ENCODE data around the gene CTPS1.

DNA sequence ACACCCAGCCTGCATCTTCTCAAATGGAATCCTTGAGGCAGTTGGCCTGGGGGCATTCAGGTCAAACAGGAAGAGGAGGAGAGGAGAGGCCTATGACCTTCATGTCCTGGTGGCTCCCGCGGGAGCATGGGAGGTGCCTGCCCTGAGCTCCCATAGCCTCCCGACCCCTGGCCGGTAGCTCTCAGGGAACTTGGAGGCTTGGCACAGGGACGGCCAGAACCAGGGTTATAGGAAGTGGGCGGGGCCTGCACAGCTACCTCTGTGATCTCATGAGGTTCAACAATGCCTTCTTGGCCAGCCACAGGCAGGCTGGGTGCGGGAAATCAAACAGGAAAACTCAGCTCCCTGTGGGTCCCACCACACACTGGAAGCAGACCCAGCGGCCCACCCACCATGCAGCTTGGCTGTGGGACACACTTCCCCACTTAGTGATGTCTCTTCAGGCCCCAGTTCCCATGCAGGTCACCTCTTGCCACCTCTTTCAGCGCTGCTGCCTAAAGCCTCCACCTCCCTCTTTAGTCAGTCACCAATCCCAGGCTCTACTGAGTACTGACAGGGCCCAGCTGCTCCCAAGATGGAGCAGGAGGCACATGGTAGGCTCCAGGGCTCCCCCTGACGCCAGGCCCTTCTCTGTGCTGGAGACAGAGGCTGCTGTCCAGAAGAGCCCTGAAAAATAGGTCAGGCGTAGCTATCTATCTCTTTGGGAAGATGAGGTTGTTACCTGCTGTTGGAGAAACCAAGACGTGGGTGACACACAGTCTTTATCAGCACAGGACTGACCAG lies 42.2 kb downstream of the CTPS1 start, which contains the start of gene SLFNL1:
- TF ChIP-seq, protein P1, sequence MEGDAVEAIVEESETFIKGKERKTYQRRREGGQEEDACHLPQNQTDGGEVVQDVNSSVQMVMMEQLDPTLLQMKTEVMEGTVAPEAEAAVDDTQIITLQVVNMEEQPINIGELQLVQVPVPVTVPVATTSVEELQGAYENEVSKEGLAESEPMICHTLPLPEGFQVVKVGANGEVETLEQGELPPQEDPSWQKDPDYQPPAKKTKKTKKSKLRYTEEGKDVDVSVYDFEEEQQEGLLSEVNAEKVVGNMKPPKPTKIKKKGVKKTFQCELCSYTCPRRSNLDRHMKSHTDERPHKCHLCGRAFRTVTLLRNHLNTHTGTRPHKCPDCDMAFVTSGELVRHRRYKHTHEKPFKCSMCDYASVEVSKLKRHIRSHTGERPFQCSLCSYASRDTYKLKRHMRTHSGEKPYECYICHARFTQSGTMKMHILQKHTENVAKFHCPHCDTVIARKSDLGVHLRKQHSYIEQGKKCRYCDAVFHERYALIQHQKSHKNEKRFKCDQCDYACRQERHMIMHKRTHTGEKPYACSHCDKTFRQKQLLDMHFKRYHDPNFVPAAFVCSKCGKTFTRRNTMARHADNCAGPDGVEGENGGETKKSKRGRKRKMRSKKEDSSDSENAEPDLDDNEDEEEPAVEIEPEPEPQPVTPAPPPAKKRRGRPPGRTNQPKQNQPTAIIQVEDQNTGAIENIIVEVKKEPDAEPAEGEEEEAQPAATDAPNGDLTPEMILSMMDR (IDR thresholded peaks at IDR 0.05; ENCODE audit: borderline replicate concordance, extremely low read depth, low read length, poor library complexity, severe bottlenecking) = no peak
- TF ChIP-seq EZH2 (IDR thresholded peaks at IDR 0.05; ENCODE audit: borderline replicate concordance, low read depth, low read length, severe bottlenecking) = no peak
